SKM-1 (cell line): ENCODE measurements around the gene SHROOM4.

ENCODE experiments used
- DNase-seq: peaks from one replicate; lab custom pipeline; 2025; ENCODE audit not compliant: unreplicated experiment; lab: John Stamatoyannopoulos, UW

Gene SHROOM4

GRCh38 chrX:50707955-50708699, 105.9 kb downstream of the SHROOM4 start:
- no peak for DNase-seq

- DNase-seq = no peak
Measured at GRCh38 chrX:50707405-50707804, 106.6 kb downstream of the SHROOM4 start.

- no peak for DNase-seq
Measured at GRCh38 chrX:50705042-50705441, 109.0 kb downstream of the SHROOM4 start.

GRCh38 chrX:50704360-50704759, 109.6 kb downstream of the SHROOM4 start:
- DNase-seq = no peak

GRCh38 chrX:50700921-50701320, 113.1 kb downstream of the SHROOM4 start:
- DNase-seq = no peak

GRCh38 chrX:50698944-50699343, 115.0 kb downstream of the SHROOM4 start:
- DNase-seq = no peak

- no peak for DNase-seq
Measured at GRCh38 chrX:50697691-50698090, 116.3 kb downstream of the SHROOM4 start.

GRCh38 chrX:50691820-50692219, 122.2 kb downstream of the SHROOM4 start:
- no peak for DNase-seq

GRCh38 chrX:50684871-50685270, 129.1 kb downstream of the SHROOM4 start:
- no peak for DNase-seq

- no peak for DNase-seq
Measured at GRCh38 chrX:50680990-50681389, 133.0 kb downstream of the SHROOM4 start.

GRCh38 chrX:50677789-50678188, 136.2 kb downstream of the SHROOM4 start:
- no peak for DNase-seq

- no peak for DNase-seq
Measured at GRCh38 chrX:50671661-50672060, 142.3 kb downstream of the SHROOM4 start.

- no peak for DNase-seq
Measured at GRCh38 chrX:50668860-50669259, 145.1 kb downstream of the SHROOM4 start.

- no peak for DNase-seq
Measured at GRCh38 chrX:50648156-50648555, 165.8 kb downstream of the SHROOM4 start.

GRCh38 chrX:50644496-50644895, 169.5 kb downstream of the SHROOM4 start:
- DNase-seq = no peak

- no peak for DNase-seq
Measured at GRCh38 chrX:50643525-50644137, 170.4 kb downstream of the SHROOM4 start.

GRCh38 chrX:50638123-50638522, 175.9 kb downstream of the SHROOM4 start:
- no peak for DNase-seq

GRCh38 chrX:50635817-50636365, 178.1 kb downstream of the SHROOM4 start:
- DNase-seq = no peak

- no peak for DNase-seq
Measured at GRCh38 chrX:50635162-50635561, 178.8 kb downstream of the SHROOM4 start.

GRCh38 chrX:50629774-50630173, 184.2 kb downstream of the SHROOM4 start:
- no peak for DNase-seq

GRCh38 chrX:50627696-50628095, 186.3 kb downstream of the SHROOM4 start:
- DNase-seq = no peak

GRCh38 chrX:50626432-50626831, 187.6 kb downstream of the SHROOM4 start:
- DNase-seq = no peak
